NCI-H524 (cell line): ENCODE results near the gene NPM1.

Experiments
- DNase-seq, 2 experiments: peaks; one replicate each; lab custom pipeline; 2025; lab: John Stamatoyannopoulos, UW

Gene NPM1

DNA sequence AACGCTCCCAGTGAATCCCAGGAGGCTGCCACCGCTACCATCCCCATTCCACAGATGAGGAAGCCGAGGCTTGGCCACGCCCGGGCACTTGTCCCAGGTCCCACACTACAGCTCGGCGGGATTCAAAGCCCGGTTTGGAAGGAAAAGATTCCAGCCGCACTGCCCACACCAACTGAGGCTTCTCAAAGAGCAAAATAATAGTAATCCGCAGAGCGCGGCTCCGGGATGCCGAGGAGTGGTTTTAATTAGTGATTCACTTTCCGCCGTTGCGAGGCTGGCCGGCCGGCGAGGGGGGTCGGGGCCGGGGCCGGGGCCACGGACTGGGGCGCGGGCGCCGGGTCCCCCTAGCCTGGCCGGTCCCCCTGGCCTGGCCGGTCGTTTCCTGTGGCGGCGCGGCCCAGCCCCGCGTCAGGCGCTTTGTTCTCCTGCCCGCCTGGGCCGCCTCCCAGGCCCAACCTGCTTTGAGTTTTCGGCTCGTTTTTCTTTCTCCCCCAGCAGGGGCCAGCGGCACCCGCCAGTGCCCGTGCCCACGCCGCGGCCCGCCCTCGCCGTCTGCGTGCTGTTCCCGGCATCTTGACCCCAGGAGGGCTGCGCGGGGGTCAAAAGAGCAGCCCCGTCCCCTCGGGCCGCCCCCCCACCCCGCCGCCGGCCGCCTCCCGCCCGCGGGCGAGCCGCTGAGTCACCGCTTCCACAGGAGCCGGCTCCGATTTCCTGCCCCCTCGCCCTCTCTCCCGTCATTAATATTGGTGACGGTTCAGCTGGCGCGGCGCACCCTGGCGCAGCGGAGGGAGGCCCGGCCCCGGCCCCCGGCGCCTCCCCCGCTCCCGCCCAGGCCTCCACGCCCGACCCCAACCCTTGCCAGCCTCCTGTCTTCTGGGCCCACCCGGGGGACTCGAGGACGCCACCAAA lies 63.0 kb downstream of the NPM1 start:
- no peak for DNase-seq

DNA sequence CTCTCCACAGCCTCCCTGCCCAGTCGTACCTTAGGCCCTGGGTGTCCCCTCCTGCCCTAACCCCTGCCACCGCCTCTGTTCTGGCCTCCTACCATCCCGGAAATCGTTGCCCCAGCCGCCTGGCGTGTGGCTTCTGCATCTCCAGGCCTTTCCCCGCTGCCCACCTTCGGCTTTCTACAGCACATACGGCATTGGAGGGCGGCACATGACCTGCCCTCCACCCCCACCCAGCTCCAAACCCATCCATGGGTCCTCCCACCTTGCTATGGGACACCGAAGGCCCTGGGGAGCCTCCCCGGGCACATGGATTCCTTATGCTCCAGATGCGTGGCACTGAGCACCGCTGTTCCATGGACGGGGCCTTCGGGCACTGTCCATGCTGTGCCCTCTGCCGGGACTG lies 63.8 kb downstream of the NPM1 start:
- DNase-seq = no peak

DNA sequence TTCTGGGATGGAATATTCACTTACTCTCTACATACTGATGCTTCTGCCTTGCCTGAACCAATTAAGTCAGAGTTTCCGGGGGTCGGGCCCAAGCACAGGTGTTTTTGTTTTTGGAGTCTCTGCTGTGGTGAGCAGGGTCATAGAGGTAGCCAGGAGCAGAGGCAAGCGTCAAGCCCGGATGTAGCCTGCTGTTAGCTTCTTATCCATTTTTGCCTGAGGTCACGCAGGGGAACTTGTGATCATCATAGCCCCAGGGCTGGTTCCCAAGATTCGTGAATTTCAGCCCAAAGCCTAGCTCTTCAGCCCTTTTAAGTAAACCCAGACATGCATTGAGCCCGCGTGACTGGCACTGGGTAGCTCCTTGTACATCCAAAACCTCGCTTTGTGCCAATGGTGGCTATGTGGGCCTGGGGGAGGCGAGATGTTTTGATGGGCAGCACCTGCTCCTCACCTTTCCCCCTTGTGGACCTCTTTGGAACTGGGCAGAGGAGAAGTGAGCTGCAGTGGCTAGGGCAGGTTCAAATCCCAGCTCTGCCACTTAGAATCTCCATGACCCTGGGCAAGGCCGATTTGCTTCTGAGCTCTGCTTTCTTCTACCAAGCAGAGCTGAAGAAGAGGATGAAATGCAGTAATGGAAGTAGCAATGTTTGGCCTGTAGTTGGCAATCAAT lies 65.5 kb downstream of the NPM1 start:
- DNase-seq = no peak

DNA sequence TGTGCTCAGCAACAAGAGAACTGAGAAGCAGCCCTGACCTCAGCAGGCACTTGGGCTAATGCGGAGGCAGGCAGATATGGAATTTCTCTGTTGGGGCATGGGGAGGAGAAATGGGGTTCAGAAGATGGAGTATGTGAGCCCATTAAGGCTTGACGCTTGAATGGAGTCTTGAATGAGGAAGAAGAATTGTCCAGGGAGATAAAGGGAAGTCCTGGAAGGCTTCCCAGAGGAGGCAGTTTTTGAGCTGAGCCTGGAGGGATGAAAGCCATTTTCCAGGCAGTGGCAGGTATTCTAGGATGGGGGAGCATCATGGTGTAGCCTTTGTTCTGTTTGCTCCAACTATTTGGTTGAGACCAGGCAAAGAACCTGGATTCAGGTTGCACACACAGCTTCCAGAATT lies 66.3 kb downstream of the NPM1 start:
- DNase-seq = no peak

DNA sequence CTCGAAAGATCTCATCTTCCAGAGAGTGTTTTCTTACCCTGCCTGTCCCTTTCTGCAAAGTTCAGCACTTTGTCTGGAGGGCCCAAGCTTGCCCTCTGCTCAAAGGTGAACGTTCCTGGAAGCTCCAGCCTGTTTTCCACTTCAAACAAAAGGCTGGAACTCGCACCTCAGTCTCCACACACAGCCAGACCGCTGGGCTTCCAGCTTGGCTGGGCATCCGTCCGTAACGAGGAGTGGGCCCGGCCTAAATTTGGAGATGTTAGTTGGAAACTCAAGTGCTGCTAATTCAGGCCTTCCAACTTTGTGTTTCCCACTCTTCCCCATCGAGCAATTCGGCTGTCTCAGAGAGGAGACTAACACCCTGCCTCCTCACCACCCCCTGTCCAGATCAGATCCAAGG lies 66.9 kb downstream of the NPM1 start:
- DNase-seq = no peak

DNA sequence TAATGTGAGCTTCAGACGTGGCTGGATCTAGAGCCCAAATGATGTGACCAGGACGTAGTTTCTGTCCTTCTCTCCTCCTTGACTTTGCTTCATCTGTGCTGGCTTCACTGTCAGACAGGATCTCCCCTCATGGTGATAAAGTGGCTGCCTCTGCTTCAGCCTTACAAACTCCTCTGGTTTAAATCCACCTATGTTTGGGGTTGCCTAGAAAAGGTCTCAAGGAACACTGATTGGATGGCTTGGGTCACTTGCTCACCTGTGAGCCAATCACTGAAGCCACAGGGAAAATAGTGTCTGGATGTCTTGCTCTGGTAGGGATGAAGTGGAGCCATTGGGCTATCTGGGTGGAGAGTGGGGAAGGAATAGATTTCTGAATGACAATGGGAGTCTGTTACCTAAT lies 67.9 kb downstream of the NPM1 start:
- DNase-seq = no peak

DNA sequence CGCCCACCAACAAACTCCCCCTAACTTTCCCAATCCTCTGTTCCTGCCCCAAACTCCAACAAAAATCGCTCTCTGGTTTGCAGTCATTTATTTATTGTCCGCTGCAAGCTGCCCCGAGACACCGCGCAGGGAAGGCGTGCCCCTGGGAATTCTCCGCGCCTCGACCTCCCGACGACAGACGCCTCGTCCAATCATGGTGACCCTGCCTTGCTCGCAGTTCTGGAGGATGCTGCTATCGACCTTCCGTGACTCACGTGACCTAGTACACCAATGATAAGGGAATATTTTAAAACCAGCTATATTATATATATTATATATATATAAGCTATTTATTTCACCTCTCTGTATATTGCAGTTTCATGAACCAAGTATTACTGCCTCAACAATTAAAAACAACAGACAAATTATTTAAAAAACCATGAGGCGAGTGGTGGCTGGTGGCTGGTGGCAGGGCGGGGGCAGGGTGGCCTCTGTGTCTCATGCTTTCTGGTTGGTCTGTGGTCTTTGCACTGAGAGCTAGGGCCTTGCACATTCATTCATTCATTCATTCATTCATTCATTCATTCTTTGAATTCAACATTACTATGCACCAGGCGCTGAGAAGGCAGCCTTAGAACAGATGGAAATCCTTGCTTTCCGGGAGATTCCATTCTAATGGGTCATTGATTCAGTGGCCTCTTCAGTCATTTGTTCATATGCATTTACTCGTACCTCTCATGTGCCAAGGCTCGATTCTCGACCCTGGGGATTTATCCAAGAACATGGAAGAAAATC lies 69.7 kb downstream of the NPM1 start:
- no peak for DNase-seq

DNA sequence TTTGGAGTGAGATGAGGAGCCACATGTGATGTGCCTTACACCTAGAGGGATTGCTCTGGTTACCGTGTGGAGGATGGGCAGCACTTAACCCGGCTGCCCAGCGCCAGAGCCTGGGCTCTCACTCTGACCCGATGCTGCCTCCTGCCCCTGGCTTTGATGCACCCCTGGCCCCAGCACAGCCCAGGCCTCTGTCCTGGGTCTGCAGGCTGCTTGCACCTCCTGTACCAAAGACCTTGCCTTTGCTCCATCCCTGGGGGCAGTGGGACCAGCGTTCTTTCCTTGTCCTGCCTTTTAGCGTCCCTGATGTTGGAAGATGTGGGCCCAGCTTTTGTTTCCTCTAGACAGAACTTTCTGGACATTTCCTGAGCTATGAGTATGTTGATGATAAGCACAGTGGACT lies 72.2 kb downstream of the NPM1 start:
- no peak for DNase-seq
